PFSK-1 (cell line): Measurements from ENCODE around the gene ZNF70.
A peak's percentile ranks its signal among the peaks of the same experiment; 100 is the strongest.

Experiments used
- FOXP2 ChIP-seq: optimal IDR thresholded peaks from 2 replicates; pipeline ENCODE3; 2011; ENCODE audit warnings: borderline replicate concordance, control low read depth, inconsistent platforms; ENCODE audit not compliant: insufficient read depth; ENCODE audit errors: extremely low read length, extremely low read depth
- POLR2AphosphoS5 ChIP-seq: IDR thresholded peaks from 2 replicates; pipeline ENCODE4 v1.6.1; 2012; ENCODE audit warnings: low read depth, mild to moderate bottlenecking, control low read depth, low read length, moderate library complexity
- SIN3A ChIP-seq: IDR thresholded peaks from 2 replicates; pipeline ENCODE4 v1.6.1; 2012; ENCODE audit warnings: mild to moderate bottlenecking, low read length, moderate library complexity, borderline replicate concordance; ENCODE audit not compliant: insufficient read depth
- TAF1 ChIP-seq: IDR thresholded peaks from 2 replicates; pipeline ENCODE4 v1.6.1; 2012; ENCODE audit warnings: low read length, control low read depth, borderline replicate concordance; ENCODE audit not compliant: insufficient read depth
- TF ChIP-seq, protein P1 (sequence below), 2 experiments: IDR thresholded peaks; 2 replicates each; pipeline versions ENCODE4 v1.6.1 to v1.8.0; 2011 to 2012; ENCODE audit warnings: low read depth in 2 of 2, low read length in 2 of 2, control low read depth in 1 of 2, inconsistent platforms in 1 of 2, mild to moderate bottlenecking in 1 of 2, moderate library complexity in 1 of 2; ENCODE audit not compliant: insufficient read depth in 1 of 2

ZNF70 gene

DNA sequence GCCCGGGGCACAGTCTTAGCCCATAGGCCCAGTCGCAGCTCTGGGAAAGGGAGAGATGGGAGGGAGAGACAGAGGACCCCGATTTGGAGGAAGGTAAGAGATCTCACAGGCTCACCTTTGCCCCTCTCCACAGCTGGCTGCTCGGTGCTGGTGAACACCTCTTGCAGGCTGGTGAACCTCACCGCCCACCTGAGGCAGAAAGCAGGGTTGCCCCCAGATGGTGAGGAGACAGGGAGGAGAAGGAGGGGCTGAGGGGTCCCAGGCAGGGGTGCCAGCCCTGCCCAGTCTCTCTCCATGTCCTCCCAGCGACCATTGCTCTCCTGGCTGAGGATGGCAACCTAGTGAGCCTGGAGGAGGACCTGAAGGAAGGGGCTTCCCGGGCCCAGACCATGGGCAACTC, 13.0 kb upstream of the ZNF70 start:
- TF ChIP-seq TAF1 (no peak), FOXP2 (no peak), POLR2AphosphoS5 (no peak), SIN3A (no peak)
- TF ChIP-seq, protein P1, sequence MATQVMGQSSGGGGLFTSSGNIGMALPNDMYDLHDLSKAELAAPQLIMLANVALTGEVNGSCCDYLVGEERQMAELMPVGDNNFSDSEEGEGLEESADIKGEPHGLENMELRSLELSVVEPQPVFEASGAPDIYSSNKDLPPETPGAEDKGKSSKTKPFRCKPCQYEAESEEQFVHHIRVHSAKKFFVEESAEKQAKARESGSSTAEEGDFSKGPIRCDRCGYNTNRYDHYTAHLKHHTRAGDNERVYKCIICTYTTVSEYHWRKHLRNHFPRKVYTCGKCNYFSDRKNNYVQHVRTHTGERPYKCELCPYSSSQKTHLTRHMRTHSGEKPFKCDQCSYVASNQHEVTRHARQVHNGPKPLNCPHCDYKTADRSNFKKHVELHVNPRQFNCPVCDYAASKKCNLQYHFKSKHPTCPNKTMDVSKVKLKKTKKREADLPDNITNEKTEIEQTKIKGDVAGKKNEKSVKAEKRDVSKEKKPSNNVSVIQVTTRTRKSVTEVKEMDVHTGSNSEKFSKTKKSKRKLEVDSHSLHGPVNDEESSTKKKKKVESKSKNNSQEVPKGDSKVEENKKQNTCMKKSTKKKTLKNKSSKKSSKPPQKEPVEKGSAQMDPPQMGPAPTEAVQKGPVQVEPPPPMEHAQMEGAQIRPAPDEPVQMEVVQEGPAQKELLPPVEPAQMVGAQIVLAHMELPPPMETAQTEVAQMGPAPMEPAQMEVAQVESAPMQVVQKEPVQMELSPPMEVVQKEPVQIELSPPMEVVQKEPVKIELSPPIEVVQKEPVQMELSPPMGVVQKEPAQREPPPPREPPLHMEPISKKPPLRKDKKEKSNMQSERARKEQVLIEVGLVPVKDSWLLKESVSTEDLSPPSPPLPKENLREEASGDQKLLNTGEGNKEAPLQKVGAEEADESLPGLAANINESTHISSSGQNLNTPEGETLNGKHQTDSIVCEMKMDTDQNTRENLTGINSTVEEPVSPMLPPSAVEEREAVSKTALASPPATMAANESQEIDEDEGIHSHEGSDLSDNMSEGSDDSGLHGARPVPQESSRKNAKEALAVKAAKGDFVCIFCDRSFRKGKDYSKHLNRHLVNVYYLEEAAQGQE (IDR thresholded peaks at IDR 0.05; ENCODE audit: insufficient read depth in 1 of 2, low read depth in 2 of 2, low read length in 2 of 2), result no peak

DNA sequence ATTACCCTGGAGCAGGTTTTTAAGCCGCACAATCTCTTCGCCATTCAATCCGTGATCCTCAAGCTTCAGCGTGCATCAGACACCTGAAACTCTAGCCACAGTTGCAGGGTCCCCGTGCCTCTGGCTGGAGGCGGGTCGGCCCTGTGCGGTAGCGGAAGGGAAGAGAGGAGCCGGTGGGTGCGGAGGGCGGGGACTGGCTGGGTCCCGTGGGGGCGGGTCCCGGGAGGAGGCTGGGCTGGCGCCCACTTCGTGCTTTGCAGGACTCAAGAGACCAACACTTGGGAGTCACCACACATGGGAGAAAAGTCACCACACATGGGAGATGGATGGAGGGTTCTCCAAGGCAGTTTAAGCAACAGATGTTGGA, 12.7 kb upstream of the ZNF70 start:
- TF ChIP-seq TAF1 (no peak), POLR2AphosphoS5 (no peak), SIN3A (no peak), FOXP2 (no peak)
- TF ChIP-seq, protein P1 (IDR thresholded peaks at IDR 0.05; ENCODE audit: insufficient read depth in 1 of 2, low read depth in 2 of 2, low read length in 2 of 2), result no peak

DNA sequence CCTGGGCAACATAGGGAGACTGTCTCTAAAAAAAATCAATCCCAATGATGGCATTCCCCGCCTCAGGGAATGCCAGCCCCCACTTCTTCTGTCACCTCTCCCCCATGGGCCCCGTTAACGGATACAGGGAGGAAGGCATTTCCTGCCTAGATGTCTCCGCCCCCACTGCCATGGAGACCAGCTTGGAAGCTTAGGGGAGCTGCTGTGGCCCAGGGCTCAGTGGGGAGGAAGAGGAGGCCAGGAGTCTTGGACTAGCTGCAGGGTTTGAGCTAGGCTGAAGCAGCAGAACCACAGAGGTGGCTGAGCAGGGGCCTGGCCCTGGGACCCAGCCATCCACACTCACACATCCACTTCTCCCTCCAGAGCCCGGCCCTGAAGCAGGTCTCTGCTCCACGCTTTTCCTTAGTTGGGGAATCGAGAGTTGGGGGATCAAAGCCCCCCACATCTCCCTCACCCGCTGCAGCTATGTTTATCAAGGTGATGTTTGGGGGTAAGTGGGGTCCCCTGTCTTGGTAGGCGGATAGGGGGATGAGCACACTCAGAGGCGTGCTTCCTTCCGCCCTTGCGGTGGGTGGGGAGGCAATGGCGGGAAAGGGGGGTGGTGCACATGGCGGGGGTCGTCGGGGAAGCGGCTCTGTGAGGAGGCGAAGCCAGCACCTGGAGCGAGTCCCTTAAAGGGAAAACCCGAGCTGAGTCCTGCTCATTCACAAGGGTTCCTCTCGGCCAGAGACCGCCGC, 12.1 kb upstream of the ZNF70 start, which contains the start of gene C22orf15:
Gene C22orf15 (plus strand): TSS at position 149 of the 737 bp plus-strand sequence. CDS start 317 bp downstream, at position 466.
- TF ChIP-seq POLR2AphosphoS5 (peak; percentile 44; the same call in 1 of the 2 replicates), SIN3A (no peak), FOXP2 (no peak), TAF1 (no peak)
- TF ChIP-seq, protein P1 (IDR thresholded peaks at IDR 0.05; ENCODE audit: insufficient read depth in 1 of 2, low read depth in 2 of 2, low read length in 2 of 2), result no peak

DNA sequence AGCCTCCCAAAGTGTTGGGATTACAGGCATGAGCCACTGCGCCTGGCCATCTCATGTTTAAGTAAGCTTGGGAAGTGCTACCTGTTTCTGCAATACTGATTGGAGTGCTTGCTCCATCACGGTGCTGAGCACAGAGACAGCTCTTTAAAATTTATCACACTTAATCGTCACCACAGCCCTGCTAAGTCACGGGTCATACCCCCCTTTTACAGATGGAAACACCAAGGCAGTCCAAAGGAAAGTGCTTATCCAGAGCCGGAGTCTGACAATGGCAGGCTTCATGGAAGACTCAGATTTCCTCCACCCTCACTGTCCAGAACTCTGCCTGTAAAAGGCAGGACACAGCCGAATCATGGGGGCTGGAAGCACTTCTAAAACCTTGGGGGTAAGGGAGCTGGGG, 9.1 kb upstream of the ZNF70 start:
- TF ChIP-seq TAF1, result no peak
- no peak for TF ChIP-seq POLR2AphosphoS5
- TF ChIP-seq, protein P1 (IDR thresholded peaks at IDR 0.05; ENCODE audit: insufficient read depth in 1 of 2, low read depth in 2 of 2, low read length in 2 of 2), result no peak
- no peak for TF ChIP-seq FOXP2
- no peak for TF ChIP-seq SIN3A
